Hepatocyte (in vitro differentiated cells): ENCODE measurements around the gene SCFD2.

ENCODE experiments used
- CTCF ChIP-seq: fragments of 200-600 bp; sonication (generic); IDR thresholded peaks from 2 replicates; pipeline ENCODE4 v1.5.1; 2016; ENCODE audit warnings: antibody characterized with exemption, mild to moderate bottlenecking; ENCODE audit not compliant: poor library complexity
- EZH2 ChIP-seq: fragments of 200-600 bp; sonication (generic); IDR thresholded peaks from 2 replicates; pipeline ENCODE4 v1.6.1; 2016; ENCODE audit warnings: antibody characterized with exemption, mild to moderate bottlenecking, borderline replicate concordance

GRCh38 chr4:53010318-53010717, 355.5 kb downstream of the SCFD2 start:
- TF ChIP-seq EZH2: no peak
- no peak for TF ChIP-seq CTCF
